H54 (cell line): ENCODE results near the gene KRTAP4-6.

ENCODE experiments used
- DNase-seq: peaks from one replicate; pipeline ENCODE4 v3.0.0; 2011; ENCODE audit warnings: low spot score, mixed read lengths; ENCODE audit not compliant: insufficient read length
- FAIRE-seq: peaks from 3 replicates; lab custom pipeline; 2011; peaks lifted over from hg19 to GRCh38; lab: Jason Lieb, UNC
- POLR2A ChIP-seq: IDR thresholded peaks from 2 replicates; pipeline ENCODE4 v1.6.1; 2011; ENCODE audit warnings: low read depth, mild to moderate bottlenecking, low read length

The KRTAP4-6 gene

GRCh38 chr17:41103896-41104295 lies 36.4 kb downstream of the KRTAP4-6 start:
- TF ChIP-seq POLR2A: no peak
- no peak for DNase-seq
- FAIRE-seq: no peak

DNA sequence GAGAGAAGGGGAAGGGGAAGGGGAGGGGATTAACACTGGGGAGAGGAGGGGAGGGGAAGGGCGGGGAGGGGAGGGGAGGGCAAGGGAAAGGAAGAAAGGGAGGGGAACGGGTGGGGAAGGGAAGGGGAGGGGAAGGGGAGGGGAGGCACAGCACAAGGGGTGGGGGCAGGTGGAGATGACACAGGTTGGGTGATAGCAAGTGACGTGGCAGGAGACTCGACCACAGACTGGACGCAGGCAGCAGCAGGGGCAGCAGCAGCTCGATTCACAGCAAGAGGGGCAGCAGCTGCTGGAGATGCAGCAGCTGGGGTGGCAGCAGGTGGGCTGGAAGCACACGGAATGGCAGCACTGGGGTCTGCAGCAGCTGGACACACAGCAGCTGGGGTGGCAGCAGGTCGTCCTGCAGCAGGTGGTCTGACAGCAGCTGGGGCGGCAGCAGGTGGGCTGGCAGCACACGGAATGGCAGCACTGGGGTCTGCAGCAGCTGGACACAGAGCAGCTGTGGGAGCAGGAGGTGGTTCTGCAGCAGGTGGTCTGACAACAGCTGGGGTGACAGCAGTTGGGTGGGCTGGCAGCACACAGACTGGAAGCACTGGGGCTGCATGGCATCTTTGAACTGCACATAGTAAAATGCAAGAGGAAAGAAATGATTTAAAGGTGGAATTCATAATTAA lies 38.6 kb downstream of the KRTAP4-6 start, which contains the start of gene KRTAP4-16:
KRTAP4-16 (minus strand) TSS at position 624 of the 674 bp plus-strand sequence; CDS start at position 624, 0 bp downstream.
- no peak for DNase-seq
- no peak for FAIRE-seq
- no peak for TF ChIP-seq POLR2A

- peak; percentile 5 for DNase-seq
- FAIRE-seq: peak; percentile 67
Measured at GRCh38 chr17:41099682-41100480, 40.5 kb downstream of the KRTAP4-6 start.

- no peak for TF ChIP-seq POLR2A
- DNase-seq (no peak), FAIRE-seq (no peak)
Measured at GRCh38 chr17:41098481-41098880, 41.9 kb downstream of the KRTAP4-6 start.

DNA sequence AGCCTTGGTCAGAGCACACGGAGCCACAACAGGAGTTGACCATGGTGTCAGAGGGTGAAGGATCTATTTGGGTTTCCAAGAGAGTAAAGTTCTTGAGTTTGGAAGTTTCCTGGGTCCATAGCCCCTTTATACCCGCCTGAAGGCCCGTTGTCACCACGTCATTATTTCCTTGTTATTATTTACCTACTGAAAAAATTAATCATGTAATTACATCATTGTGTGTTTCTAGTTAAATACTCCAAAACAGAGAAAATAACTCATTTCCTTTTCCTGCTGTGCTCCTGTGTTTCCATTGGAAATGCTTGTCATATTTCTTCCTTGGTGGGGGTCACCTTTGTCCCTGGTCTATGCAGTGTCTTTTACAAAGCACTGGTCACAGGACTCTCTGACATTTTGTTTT lies 42.3 kb downstream of the KRTAP4-6 start, which contains the start of gene KRTAP4-8:
KRTAP4-8 (minus strand) TSS at position 101 of the 400 bp plus-strand sequence; CDS start at position 43, 58 bp downstream.
- no peak for FAIRE-seq
- no peak for DNase-seq
- TF ChIP-seq POLR2A: no peak

DNA sequence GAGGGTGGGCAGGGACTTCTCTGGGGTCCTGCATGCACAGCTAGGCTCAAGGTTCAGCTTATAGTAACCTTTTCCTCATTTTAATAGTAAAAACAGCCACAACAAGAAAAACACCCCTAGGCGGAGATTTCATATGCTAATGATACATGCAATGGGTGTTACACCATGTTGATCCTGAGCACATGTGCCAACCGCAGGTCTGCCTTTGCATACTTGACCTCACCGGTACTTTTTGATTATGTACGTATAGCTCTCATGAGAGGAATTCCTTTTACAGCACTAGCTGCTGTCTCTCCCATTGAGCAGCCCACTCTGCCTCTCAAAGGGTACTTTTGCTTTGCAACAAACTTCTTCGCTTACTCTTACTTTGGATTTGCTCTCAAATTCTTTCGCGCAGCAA lies 44.3 kb downstream of the KRTAP4-6 start:
- FAIRE-seq (no peak), DNase-seq (no peak)
- no peak for TF ChIP-seq POLR2A
